OCI-LY7 (cell line): Measurements from ENCODE around the gene AP4S1. TPM values are rescaled to one million over a fixed set of nuclear protein-coding genes. Genes with fewer than 3 reads are reported as not detected.
"Not testable (repeated sequence)": the region's sequence is repeated elsewhere in the genome, so short reads cannot be mapped to it uniquely, and the experiment has no call there.

Experiments
- BruUV-seq: library from RNA; stranded (reverse); fragments of 400-500 nt; replicated peaks from 2 replicates; lab custom pipeline; 2021; lab: Mats Ljungman, UMichigan
- CTCF ChIA-PET: fragments of 300-600 bp; sonication (Branson Sonifier 250); formaldehyde crosslinking; loops from one replicate; lab custom pipeline; 2022; ENCODE audit warnings: antibody characterized with exemption; ENCODE audit not compliant: unreplicated experiment; lab: Charles Lee
- POLR2A ChIA-PET: fragments of 300-600 bp; sonication (Branson Sonifier 250); formaldehyde crosslinking; loops from one replicate; lab custom pipeline; 2022; ENCODE audit warnings: antibody characterized with exemption; lab: Charles Lee
- DNase-seq: peaks from one replicate; pipeline ENCODE4 v3.0.0-alpha.2; 2015; ENCODE audit warnings: low spot score
- H2AFZ ChIP-seq: fragments of 200-600 bp; sonication (generic), shearing (Covaris generic); 2 replicates; pipeline ENCODE4 v1.6.1; 2014; ENCODE audit warnings: mild to moderate bottlenecking, antibody characterized with exemption, low read length, moderate library complexity
- H3K27ac ChIP-seq: fragments of 200-600 bp; sonication (generic); 2 replicates; pipeline ENCODE4 v1.5.1; 2014; ENCODE audit warnings: mixed run types, low read depth, mild to moderate bottlenecking, moderate library complexity, low read length, inconsistent platforms; ENCODE audit not compliant: poor library complexity, severe bottlenecking
- H3K36me3 ChIP-seq: fragments of 200-600 bp; sonication (generic); 2 replicates; pipeline ENCODE4 v1.6.1; 2014; ENCODE audit warnings: mild to moderate bottlenecking, antibody characterized with exemption, low read length, moderate library complexity, mixed read lengths; ENCODE audit not compliant: insufficient read depth
- H3K4me1 ChIP-seq: fragments of 200-600 bp; sonication (generic); 2 replicates; pipeline ENCODE4 v1.5.1; 2014; ENCODE audit warnings: mild to moderate bottlenecking, low read length; ENCODE audit not compliant: insufficient read depth, poor library complexity, severe bottlenecking
- H3K4me2 ChIP-seq: fragments of 200-600 bp; sonication (generic); 2 replicates; pipeline ENCODE4 v1.6.1; 2014; ENCODE audit warnings: mild to moderate bottlenecking, low read length
- H3K4me3 ChIP-seq: fragments of 200-600 bp; sonication (generic); 2 replicates; pipeline ENCODE4 v1.5.1; 2014; ENCODE audit warnings: mild to moderate bottlenecking, low read depth, low read length; ENCODE audit not compliant: poor library complexity, severe bottlenecking
- H3K79me2 ChIP-seq: fragments of 200-600 bp; sonication (generic); 2 replicates; pipeline ENCODE4 v1.6.1; 2016; ENCODE audit warnings: low read depth, mild to moderate bottlenecking, low read length, moderate library complexity, mixed read lengths; ENCODE audit not compliant: insufficient read depth
- H3K9me2 ChIP-seq: fragments of 200-600 bp; sonication (generic); 2 replicates; pipeline ENCODE4 v1.6.1; 2016; ENCODE audit warnings: mild to moderate bottlenecking, low read length, mixed read lengths; ENCODE audit not compliant: insufficient read depth
- H3K9me3 ChIP-seq: fragments of 200-600 bp; sonication (generic); 2 replicates; pipeline ENCODE4 v1.6.1; 2014; ENCODE audit warnings: mild to moderate bottlenecking, mixed run types, low read length, mixed read lengths
- H4K20me1 ChIP-seq: fragments of 200-600 bp; sonication (generic); 2 replicates; pipeline ENCODE4 v1.6.1; 2014; ENCODE audit warnings: mild to moderate bottlenecking, antibody characterized with exemption, low read length, moderate library complexity, mixed read lengths; ENCODE audit not compliant: insufficient read depth
- CTCF ChIP-seq: fragments of 200-600 bp; sonication (generic); conservative IDR thresholded peaks from 2 replicates; pipeline ENCODE4 v1.5.1; 2014; ENCODE audit warnings: mild to moderate bottlenecking, antibody characterized with exemption, low read length, moderate library complexity, mixed read lengths
- EZH2phosphoT487 ChIP-seq: fragments of 200-600 bp; sonication (generic); IDR thresholded peaks from 2 replicates; pipeline ENCODE4 v1.6.1; 2018; ENCODE audit warnings: low read depth, borderline replicate concordance, mild to moderate bottlenecking, mixed run types, antibody characterized with exemption, low read length, moderate library complexity, mixed read lengths
- intact Hi-C: fragments of 100-400 bp; cut with micrococcal nuclease; formaldehyde crosslinking; loops from one replicate; pipeline ENCODE4 v1.10.0; 2022; ENCODE audit not compliant: unreplicated experiment
- total RNA-seq, 2 experiments: library from RNA; depleted of rRNA in 1 of 2; stranded (reverse); fragments of >200 nt in 1 of 2; shearing (Covaris generic) in 1 of 2; gene quantifications; 2 replicates each; pipeline ENCODE4 v1.2.3, GENCODE V29; 2014 to 2022

Gene AP4S1
- total RNA-seq, 2 experiments from 2014 or later, result 7.6 to 10.4 TPM

DNA sequence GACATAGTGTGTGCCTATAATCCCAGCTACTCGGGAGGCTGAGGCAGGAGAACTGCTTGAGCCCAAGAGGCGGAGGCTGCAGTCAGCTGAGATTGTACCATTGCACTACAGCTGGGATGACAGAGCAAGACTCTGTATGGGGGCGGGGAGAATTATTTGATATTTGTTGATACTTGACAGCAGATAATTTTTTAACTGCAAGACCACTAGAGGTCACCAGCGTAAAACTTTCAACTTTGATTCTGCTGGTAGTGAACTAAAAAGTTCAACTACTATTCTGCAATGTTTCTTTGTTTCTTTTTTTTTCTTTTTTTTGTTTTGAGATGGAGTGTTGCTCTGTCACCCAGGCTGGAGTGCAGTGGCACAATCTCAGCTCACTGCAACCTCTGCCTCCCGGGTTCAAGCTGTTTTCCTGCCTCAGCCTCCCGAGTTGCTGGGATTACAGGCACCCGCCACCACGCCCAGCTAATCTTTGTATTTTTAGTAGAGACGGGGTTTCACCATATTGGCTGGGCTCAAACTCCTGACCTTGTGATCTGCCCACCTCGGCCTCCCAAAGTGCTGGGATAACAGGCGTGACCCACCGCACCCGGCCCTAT lies 45.2 kb upstream of the AP4S1 start:
- intact Hi-C loops, result loop anchor here (1.0 to 5.0 kb wide), 4 partner anchors 47 to 377 kb away; partner anchors contain the start of genes HECTD1 and STRN3
- H3K79me2 ChIP-seq, result peaks cover 96% of the 10 kb centered on the region
- H3K36me3 ChIP-seq, CTCF ChIA-PET, H3K9me3 ChIP-seq, H3K4me2 ChIP-seq, H4K20me1 ChIP-seq, H2AFZ ChIP-seq, BruUV-seq, H3K9me2 ChIP-seq, H3K4me3 ChIP-seq: not testable (repeated sequence)
- peak; percentile 79 for DNase-seq
- peak overlapping the region; percentile 64 for H3K27ac ChIP-seq
- POLR2A ChIA-PET, result interaction anchor here (0.6 to 0.8 kb wide), 2 partner anchors 46 to 811 kb away, joined by 3 to 4 read pairs; partner anchors contain the start of gene STRN3
- H3K4me1 ChIP-seq, result peaks cover 45% of the 10 kb centered on the region
- TF ChIP-seq CTCF, result peak; percentile 75

DNA sequence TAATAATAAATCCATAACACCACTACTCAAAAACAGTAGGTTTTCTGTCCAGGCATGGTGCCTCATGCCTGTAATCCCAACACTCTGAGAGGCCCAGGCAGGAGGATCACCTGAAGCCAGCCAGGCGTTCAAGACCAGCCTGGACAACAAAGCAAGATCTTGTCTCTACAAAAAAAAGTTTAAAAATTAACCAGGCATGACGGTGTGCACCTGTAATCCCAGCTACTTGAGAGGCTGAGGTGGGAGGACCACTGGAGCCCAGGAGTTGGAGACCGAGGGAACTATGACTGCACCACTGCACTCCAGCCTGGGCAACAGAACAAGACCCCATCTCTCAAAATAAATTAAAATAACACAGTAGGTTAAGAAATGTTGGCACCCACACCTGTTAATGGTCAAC lies 44.5 kb upstream of the AP4S1 start:
- peaks cover 96% of the 10 kb centered on the region for H3K79me2 ChIP-seq
- peak overlapping the region; percentile 26 for H3K4me2 ChIP-seq
- peaks cover 45% of the 10 kb centered on the region for H3K4me1 ChIP-seq
- H3K9me3 ChIP-seq, result no peaks in the 10 kb centered on the region
- peak overlapping the region; percentile 64 for H3K27ac ChIP-seq
- no peaks in the 10 kb centered on the region for H4K20me1 ChIP-seq
- intact Hi-C loops, result loop anchor here (1.0 to 5.0 kb wide), 4 partner anchors 46 to 376 kb away; partner anchors contain the start of genes HECTD1 and STRN3
- no peak overlapping the region for H2AFZ ChIP-seq
- H3K4me3 ChIP-seq, result no peak overlapping the region
- TF ChIP-seq CTCF, result no peak
- no peak for TF ChIP-seq EZH2phosphoT487
- BruUV-seq, result no TSS peak
- 0 out of 2 replicates have a peak, but pooled peaks cover 5% of the 10 kb centered on the region for H3K36me3 ChIP-seq
- peak; percentile 58 for DNase-seq
- CTCF ChIA-PET, result no interaction called here
- POLR2A ChIA-PET, result interaction anchor here (0.6 to 1.9 kb wide), 4 partner anchors 10 to 67 kb away, joined by 3 to 8 read pairs (median 4); no protein-coding TSS in a partner anchor
- H3K9me2 ChIP-seq, result no peaks in the 10 kb centered on the region

DNA sequence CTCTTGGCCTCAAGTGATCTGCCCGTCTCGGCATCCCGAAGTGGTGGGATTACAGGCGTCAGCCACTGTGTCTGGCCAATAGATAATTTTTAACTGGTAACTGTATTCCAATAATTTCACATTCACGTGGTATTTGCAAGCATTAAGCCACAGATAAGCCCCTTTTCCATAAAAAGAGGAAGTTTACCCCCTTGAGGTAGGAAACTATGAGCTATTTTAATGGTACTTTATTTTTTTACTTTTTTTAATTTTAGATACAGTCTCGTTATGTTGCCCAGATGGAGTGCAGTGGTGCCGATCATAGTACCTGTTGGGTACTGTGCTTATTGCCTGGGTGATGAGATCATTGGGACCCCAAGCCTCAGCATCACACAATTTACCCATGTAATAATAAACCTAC lies 42.9 kb upstream of the AP4S1 start:
- Histone ChIP-seq H3K9me3 (no peaks in the 10 kb centered on the region), H3K9me2 (no peaks in the 10 kb centered on the region), H3K4me3 (peak overlapping the region; percentile 41), H2AFZ (no peak overlapping the region), H3K36me3 (no peaks in the 10 kb centered on the region; the same call in 1 of the 2 replicates), H3K4me2 (peak overlapping the region; percentile 65), H3K4me1 (peaks cover 45% of the 10 kb centered on the region), H3K79me2 (peaks cover 94% of the 10 kb centered on the region), H3K27ac (peak overlapping the region; percentile 64), H4K20me1 (no peaks in the 10 kb centered on the region)
- POLR2A ChIA-PET, result interaction anchor here (1.0 to 1.9 kb wide), 6 partner anchors 10 to 45 kb away, joined by 3 to 8 read pairs (median 6); partner anchors contain the start of gene STRN3
- intact Hi-C loops, result loop anchor here (5.0 kb wide), 1 partner anchor 225 kb away; the partner anchor contains the start of gene HECTD1
- peak; percentile 56 for DNase-seq
- TF ChIP-seq EZH2phosphoT487 (no peak), CTCF (no peak)
- TSS peak; percentile 35 for BruUV-seq
- CTCF ChIA-PET, result no interaction called here
